SU-DHL-6 (cell line): ENCODE results near the gene CACTIN.

Experiments
- EZH2phosphoT487 ChIP-seq: fragments of 200-600 bp; sonication (generic), shearing (Covaris generic); conservative IDR thresholded peaks from 2 replicates; pipeline ENCODE4 v1.6.1; 2018; ENCODE audit warnings: mild to moderate bottlenecking, antibody characterized with exemption, low read length, moderate library complexity, mixed read lengths
- TF ChIP-seq, protein P1 (sequence below): fragments of 200-600 bp; sonication (generic); IDR thresholded peaks from one replicate; pipeline ENCODE4 v1.5.1; 2017; ENCODE audit warnings: antibody characterized with exemption, mild to moderate bottlenecking, low read length, moderate library complexity; ENCODE audit not compliant: insufficient read depth, poor library complexity, severe bottlenecking

- TF ChIP-seq, protein P1, sequence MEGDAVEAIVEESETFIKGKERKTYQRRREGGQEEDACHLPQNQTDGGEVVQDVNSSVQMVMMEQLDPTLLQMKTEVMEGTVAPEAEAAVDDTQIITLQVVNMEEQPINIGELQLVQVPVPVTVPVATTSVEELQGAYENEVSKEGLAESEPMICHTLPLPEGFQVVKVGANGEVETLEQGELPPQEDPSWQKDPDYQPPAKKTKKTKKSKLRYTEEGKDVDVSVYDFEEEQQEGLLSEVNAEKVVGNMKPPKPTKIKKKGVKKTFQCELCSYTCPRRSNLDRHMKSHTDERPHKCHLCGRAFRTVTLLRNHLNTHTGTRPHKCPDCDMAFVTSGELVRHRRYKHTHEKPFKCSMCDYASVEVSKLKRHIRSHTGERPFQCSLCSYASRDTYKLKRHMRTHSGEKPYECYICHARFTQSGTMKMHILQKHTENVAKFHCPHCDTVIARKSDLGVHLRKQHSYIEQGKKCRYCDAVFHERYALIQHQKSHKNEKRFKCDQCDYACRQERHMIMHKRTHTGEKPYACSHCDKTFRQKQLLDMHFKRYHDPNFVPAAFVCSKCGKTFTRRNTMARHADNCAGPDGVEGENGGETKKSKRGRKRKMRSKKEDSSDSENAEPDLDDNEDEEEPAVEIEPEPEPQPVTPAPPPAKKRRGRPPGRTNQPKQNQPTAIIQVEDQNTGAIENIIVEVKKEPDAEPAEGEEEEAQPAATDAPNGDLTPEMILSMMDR = no peak
- TF ChIP-seq EZH2phosphoT487 = no peak
These were observed 11.9 kb upstream of the CACTIN start for GRCh38 chr19:3638208-3639193.
